ENCODE results near the gene TEX55. TPM values are rescaled to one million over a fixed set of nuclear protein-coding genes. Genes with fewer than 3 reads are reported as not detected.
"Not testable (repeated sequence)": the region's sequence is repeated elsewhere in the genome, so short reads cannot be mapped to it uniquely, and the experiment has no call there.

Gene TEX55
- total and polyA plus RNA-seq, 2 of the 4 experiments (the other 2 are of a cell fraction): not detected

DNA sequence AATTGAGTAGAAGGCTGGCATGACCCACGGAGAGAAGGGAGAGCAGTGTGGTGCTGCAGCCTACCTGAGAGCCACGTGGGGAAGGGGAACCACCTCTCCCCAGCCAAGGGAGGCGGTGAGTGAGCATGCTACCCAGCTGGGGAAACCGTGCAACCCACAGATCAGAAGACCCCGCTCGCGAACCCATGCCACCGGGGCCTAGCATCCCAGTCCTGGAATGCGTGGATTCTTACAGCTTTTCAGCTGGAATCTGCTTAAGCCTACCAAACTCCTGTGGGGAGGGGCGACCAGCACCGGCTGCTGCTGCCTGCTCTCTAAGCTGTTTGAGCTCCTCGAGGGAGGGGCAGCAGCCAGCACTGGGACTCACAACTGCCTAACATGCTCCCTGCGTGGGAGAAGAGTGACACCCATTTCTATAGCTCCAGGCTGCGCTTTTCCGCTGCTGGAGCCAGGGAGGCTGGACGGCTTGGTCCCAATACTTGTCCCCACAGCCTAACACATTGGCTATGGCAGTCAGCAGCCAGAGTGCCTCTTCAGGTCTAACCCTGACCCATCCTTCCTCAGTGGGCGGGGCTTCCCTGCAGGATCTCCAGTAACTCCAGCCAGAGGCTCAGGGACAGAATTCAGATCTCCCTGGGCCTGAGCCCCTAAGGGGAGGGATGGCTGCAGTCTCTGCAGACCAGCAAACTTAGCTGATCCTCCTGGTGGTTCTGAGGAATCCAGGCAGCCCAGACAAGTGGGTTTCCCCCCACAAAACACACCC lies 20.0 kb upstream of the TEX55 start:
- Histone ChIP-seq H4K5ac (ENCODE audit: low read depth, low read length) (no peak overlapping the region), H3K9me1 (ENCODE audit: insufficient read depth, low read length) (no peaks in the 10 kb centered on the region), H3K4me3 (ENCODE audit: insufficient read depth, low read depth, low read length) (no peak overlapping the region), H2BK5ac (ENCODE audit: low read depth, low read length, poor library complexity, severe bottlenecking) (no peak overlapping the region), H3K4me2 (ENCODE audit: low read depth, low read length) (no peak overlapping the region), H4K8ac (ENCODE audit: low read depth in 2 of 2, low read length in 2 of 2) (no peak overlapping the region), H3K14ac (replicated peaks; ENCODE audit: low read depth, low read length) (no peak overlapping the region), H2BK20ac (ENCODE audit: low read depth, low read length) (no peak overlapping the region), H3K79me1 (ENCODE audit: low read depth in 1 of 2, low read length in 2 of 2) (no peaks in the 10 kb centered on the region), H3K36me3 (ENCODE audit: control insufficient read depth, insufficient read depth, low read length) (no peaks in the 10 kb centered on the region), H2BK15ac (ENCODE audit: low read depth, low read length) (no peak overlapping the region), H2BK120ac (ENCODE audit: low read depth, low read length) (no peak overlapping the region), H3K4me1 (ENCODE audit: control insufficient read depth, insufficient read depth, low read length) (0 out of 2 replicates have a peak, but pooled peaks cover 1% of the 10 kb centered on the region), H2AK5ac (ENCODE audit: low read depth, low read length) (no peak overlapping the region), H3K9me3 (ENCODE audit: control insufficient read depth, insufficient read depth, low read length) (no peaks in the 10 kb centered on the region), H3K4ac (ENCODE audit: low read depth, low read length) (no peak overlapping the region), H3K56ac (ENCODE audit: extremely low read depth, insufficient read depth, low read length) (no peak overlapping the region), H3K18ac (ENCODE audit: low read depth, low read length) (no peak overlapping the region), H2AK9ac (replicated peaks; ENCODE audit: low read depth, low read length, poor library complexity) (no peak overlapping the region), H2AFZ (replicated peaks; ENCODE audit: low read length, poor library complexity) (no peak overlapping the region), H4K20me1 (ENCODE audit: insufficient read depth, low read length) (no peaks in the 10 kb centered on the region), H3K27me3 (ENCODE audit: control insufficient read depth, insufficient read depth, low read length) (no peaks in the 10 kb centered on the region; the same call in 1 of the 2 replicates), H4K91ac (ENCODE audit: insufficient read depth, low read depth, low read length) (no peak overlapping the region), H3K27ac (ENCODE audit: insufficient read depth, low read length) (no peak overlapping the region), H3K23ac (ENCODE audit: low read depth, low read length) (no peak overlapping the region), H3K9ac (ENCODE audit: low read depth, low read length) (no peak overlapping the region)
- ChIA-PET POLR2A (ENCODE audit: unreplicated experiment) (no interaction called here), CTCF (no interaction called here)
- WGBS, 2 experiments (ENCODE audit: extremely low coverage in 2 of 2, insufficient read length in 1 of 2): 70% methylated on average over 3 of the region's 17 CpGs; no CpG with 5 or more reads in 1 of the 2 experiments
- dilution Hi-C loops (cut with HindIII; ENCODE audit: low sequenced_read_pairs, unreplicated experiment) (no loop called here), in situ Hi-C loops (cut with MboI; ENCODE audit: low sequenced_read_pairs) (loop anchor here (25.0 kb wide), 1 partner anchor 561 kb away; the partner anchor contains the start of gene COX17), intact Hi-C loops (cut with micrococcal nuclease) (no loop called here)
- no peak for TF ChIP-seq SMC3 (IDR thresholded peaks at IDR 0.05; ENCODE audit: low read depth, low read length)
- no peak for TF ChIP-seq MAFK (IDR thresholded peaks at IDR 0.05; ENCODE audit: low read depth, low read length)
- TF ChIP-seq MAZ (IDR thresholded peaks at IDR 0.05; ENCODE audit: borderline replicate concordance, low read depth, low read length): no peak
- TF ChIP-seq BHLHE40 (IDR thresholded peaks at IDR 0.05; ENCODE audit: low read depth, low read length): no peak
- ATAC-seq (ENCODE audit: low read depth): no peak
- no TSS peak for BruUV-seq (replicated peaks)
- no peak for DNase-seq

DNA sequence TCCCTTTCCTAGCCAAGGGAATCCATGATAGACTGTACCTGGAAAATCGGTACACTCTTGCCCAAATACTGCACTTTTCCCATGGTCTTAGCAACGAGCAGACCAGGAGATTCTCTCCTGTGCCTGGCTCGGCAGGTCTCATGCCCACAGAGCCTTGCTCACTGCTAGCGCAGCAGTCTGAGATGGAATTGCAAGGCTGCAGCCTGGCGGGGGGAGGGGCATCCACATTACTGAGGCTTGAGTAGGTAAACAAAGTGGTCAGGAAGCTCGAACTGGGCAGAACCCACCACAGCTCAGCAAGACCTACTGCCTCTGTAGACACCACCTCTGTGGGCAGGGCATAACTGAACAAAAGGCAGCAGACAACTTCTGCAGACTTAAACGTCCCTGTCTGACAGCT lies 15.7 kb upstream of the TEX55 start:
- H3K27me3 ChIP-seq (ENCODE audit: control insufficient read depth, insufficient read depth, low read length); H4K8ac ChIP-seq (ENCODE audit: low read depth in 2 of 2, low read length in 2 of 2); H2AK9ac ChIP-seq (replicated peaks; ENCODE audit: low read depth, low read length, poor library complexity); H2BK5ac ChIP-seq (ENCODE audit: low read depth, low read length, poor library complexity, severe bottlenecking); H3K18ac ChIP-seq (ENCODE audit: low read depth, low read length); H2AFZ ChIP-seq (replicated peaks; ENCODE audit: low read length, poor library complexity); H3K36me3 ChIP-seq (ENCODE audit: control insufficient read depth, insufficient read depth, low read length); DNase-seq; H3K4me2 ChIP-seq (ENCODE audit: low read depth, low read length); H3K9me1 ChIP-seq (ENCODE audit: insufficient read depth, low read length); BruUV-seq (replicated peaks); POLR2A ChIA-PET (ENCODE audit: unreplicated experiment); H3K56ac ChIP-seq (ENCODE audit: extremely low read depth, insufficient read depth, low read length); CTCF ChIA-PET; H4K5ac ChIP-seq (ENCODE audit: low read depth, low read length); H3K14ac ChIP-seq (replicated peaks; ENCODE audit: low read depth, low read length); ATAC-seq (ENCODE audit: low read depth); H2BK15ac ChIP-seq (ENCODE audit: low read depth, low read length); H3K23ac ChIP-seq (ENCODE audit: low read depth, low read length); H3K4ac ChIP-seq (ENCODE audit: low read depth, low read length); dilution Hi-C loops (cut with HindIII; ENCODE audit: low sequenced_read_pairs, unreplicated experiment); H2BK20ac ChIP-seq (ENCODE audit: low read depth, low read length); H3K79me1 ChIP-seq (ENCODE audit: low read depth in 1 of 2, low read length in 2 of 2); H2AK5ac ChIP-seq (ENCODE audit: low read depth, low read length); H3K9ac ChIP-seq (ENCODE audit: low read depth, low read length); H3K9me3 ChIP-seq (ENCODE audit: control insufficient read depth, insufficient read depth, low read length); H3K4me1 ChIP-seq (ENCODE audit: control insufficient read depth, insufficient read depth, low read length); H4K20me1 ChIP-seq (ENCODE audit: insufficient read depth, low read length); H4K91ac ChIP-seq (ENCODE audit: insufficient read depth, low read depth, low read length); H2BK120ac ChIP-seq (ENCODE audit: low read depth, low read length); H3K27ac ChIP-seq (ENCODE audit: insufficient read depth, low read length); H3K4me3 ChIP-seq (ENCODE audit: insufficient read depth, low read depth, low read length); intact Hi-C loops (cut with micrococcal nuclease): not testable (repeated sequence)
- in situ Hi-C loops (cut with MboI; ENCODE audit: low sequenced_read_pairs): loop anchor here (25.0 kb wide), 1 partner anchor 557 kb away; the partner anchor contains the start of gene COX17
- 55% methylated on average over 2 of the region's 7 CpGs; no CpG with 5 or more reads in 1 of the 2 experiments for WGBS, 2 experiments (ENCODE audit: extremely low coverage in 2 of 2, insufficient read length in 1 of 2)

All from IMR-90 (cell line).